GM12892 (cell line): Measurements from ENCODE around the gene THUMPD2.

Source experiments
- POLR2A ChIP-seq: IDR thresholded peaks from 2 replicates; pipeline ENCODE4 v1.6.1; 2011; ENCODE audit warnings: low read depth, low read length, control low read depth
- TAF1 ChIP-seq: IDR thresholded peaks from 2 replicates; pipeline ENCODE4 v1.6.1; 2011; ENCODE audit warnings: low read depth, mild to moderate bottlenecking, control low read depth, low read length, borderline replicate concordance

GRCh38 chr2:39696101-39696553 lies 82.9 kb downstream of the THUMPD2 start:
- TF ChIP-seq TAF1 (no peak), POLR2A (no peak)
